ENCODE measurements around the gene MRPL1. TPM values are rescaled to one million over a fixed set of nuclear protein-coding genes. Genes with fewer than 3 reads are reported as not detected.

MRPL1 gene
- total and polyA plus RNA-seq, 2 of the 13 experiments (the other 11 are each of a cell fraction or from before 2014, with no cell fraction given): 23.3 to 61.5 TPM

GRCh38 chr4:77862478-77863216 is at the start of gene MRPL1 (continued):
- TF ChIP-seq ZNF282 (IDR thresholded peaks at IDR 0.05; ENCODE audit: partially characterized antibody) (no peak), FOXO1 (CRISPR knock-in tag; IDR thresholded peaks at IDR 0.05) (peak; percentile 46; the same call in 1 of the 2 replicates), ZNF430 (CRISPR knock-in tag; IDR thresholded peaks at IDR 0.05) (peak; percentile 68; the same call in 1 of the 2 replicates), MED1 (CRISPR knock-in tag; IDR thresholded peaks at IDR 0.05) (peak; percentile 86), ZBTB44 (CRISPR knock-in tag; IDR thresholded peaks at IDR 0.05) (peak; percentile 70; the same call in 1 of the 2 replicates), ZNF740 (CRISPR knock-in tag; IDR thresholded peaks at IDR 0.05) (no peak), ZFP36L1 (CRISPR knock-in tag; IDR thresholded peaks at IDR 0.05) (no peak), ZBTB20 (CRISPR knock-in tag; IDR thresholded peaks at IDR 0.05; ENCODE audit: borderline replicate concordance, low read depth) (peak; percentile 34; the same call in 1 of the 2 replicates), TFAP4 (IDR thresholded peaks at IDR 0.05; ENCODE audit: borderline replicate concordance, low read depth) (no peak), ZNF224 (CRISPR knock-in tag; IDR thresholded peaks at IDR 0.05) (0 out of 2 replicates have a peak, but pooled peaks have one; percentile 33), ZNF598 (CRISPR knock-in tag; IDR thresholded peaks at IDR 0.05; ENCODE audit: borderline replicate concordance) (peak; percentile 64; the same call in 1 of the 2 replicates), ZNF264 (CRISPR knock-in tag; IDR thresholded peaks at IDR 0.05) (peak; percentile 56; the same call in 1 of the 2 replicates), HNF1A (IDR thresholded peaks at IDR 0.05; ENCODE audit: low read depth) (peak; percentile 59; the same call in 1 of the 2 replicates), HNF1A (CRISPR knock-in tag; IDR thresholded peaks at IDR 0.05; ENCODE audit: borderline replicate concordance) (peak; percentile 63; the same call in 1 of the 2 replicates), HINFP (CRISPR knock-in tag; IDR thresholded peaks at IDR 0.05; ENCODE audit: low read depth) (peak; percentile 31; the same call in 1 of the 2 replicates)
